HK-2 (cell line): ENCODE measurements around the gene CFAP46.

Source experiments
- DNase-seq: peaks from one replicate; pipeline ENCODE4 v3.0.0-alpha.2; 2018; ENCODE audit not compliant: unreplicated experiment

Gene CFAP46

GRCh38 chr10:132790470-132790869 is 151.9 kb downstream of the CFAP46 start:
- DNase-seq, result no peak

GRCh38 chr10:132789659-132790148 is 152.7 kb downstream of the CFAP46 start:
- no peak for DNase-seq

GRCh38 chr10:132788831-132789219 is 153.5 kb downstream of the CFAP46 start:
- no peak for DNase-seq

- no peak for DNase-seq
Measured at GRCh38 chr10:132788180-132788830, 154.1 kb downstream of the CFAP46 start.

GRCh38 chr10:132787495-132788179 is 154.7 kb downstream of the CFAP46 start:
- DNase-seq, result no peak

- no peak for DNase-seq
Measured at GRCh38 chr10:132786884-132787494, 155.4 kb downstream of the CFAP46 start.

- no peak for DNase-seq
Measured at GRCh38 chr10:132786476-132786883, 155.9 kb downstream of the CFAP46 start.

GRCh38 chr10:132785723-132786475 is 156.5 kb downstream of the CFAP46 start, which contains the start of gene NKX6-2:
NKX6-2 (minus strand) TSS chr10:132786147; CDS start chr10:132785948, 199 bp downstream.
- DNase-seq, result no peak

- no peak for DNase-seq
Measured at GRCh38 chr10:132784866-132785722, 157.3 kb downstream of the CFAP46 start.

- no peak for DNase-seq
Measured at GRCh38 chr10:132783940-132784865, 158.2 kb downstream of the CFAP46 start.

GRCh38 chr10:132783165-132783939 is 159.0 kb downstream of the CFAP46 start:
- DNase-seq, result no peak

GRCh38 chr10:132781556-132781955 is 160.8 kb downstream of the CFAP46 start:
- no peak for DNase-seq

- DNase-seq, result no peak
Measured at GRCh38 chr10:132780356-132780755, 162.0 kb downstream of the CFAP46 start.

- DNase-seq, result no peak
Measured at GRCh38 chr10:132779549-132780294, 162.6 kb downstream of the CFAP46 start.

- DNase-seq, result no peak
Measured at GRCh38 chr10:132777441-132777840, 164.9 kb downstream of the CFAP46 start.

GRCh38 chr10:132776821-132777220 is 165.5 kb downstream of the CFAP46 start:
- no peak for DNase-seq

- DNase-seq, result no peak
Measured at GRCh38 chr10:132776186-132776585, 166.2 kb downstream of the CFAP46 start.
